GM19035 (cell line): ENCODE results near the gene ARHGAP22.

ENCODE experiments used
- ATAC-seq: cut with Tn5 transposase; IDR thresholded peaks from one replicate; pipeline ENCODE4 v1.9.1; 2021; ENCODE audit not compliant: unreplicated experiment

Gene ARHGAP22

DNA sequence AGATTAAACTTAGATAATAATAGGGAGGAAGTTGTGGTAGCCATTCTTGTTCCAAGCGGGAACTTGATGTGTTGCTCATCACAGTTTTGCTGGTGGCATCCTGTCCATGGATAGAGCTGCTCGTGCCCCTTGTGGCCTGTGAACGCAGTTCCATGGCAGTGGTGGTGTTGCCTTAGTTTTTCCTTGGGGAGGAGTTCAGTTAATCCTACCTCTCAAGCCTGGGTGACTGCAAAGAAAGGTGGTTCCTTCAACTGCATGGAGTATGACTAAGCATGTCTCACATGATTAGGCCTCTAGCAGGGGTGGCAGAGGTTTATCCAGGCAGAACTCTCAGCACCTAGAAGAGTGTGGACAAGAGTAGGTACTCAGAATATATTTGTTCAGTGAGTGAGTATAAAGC is 198.7 kb downstream of the ARHGAP22 start:
- ATAC-seq = no peak

- ATAC-seq = no peak
Measured at GRCh38 chr10:48404646-48405045, 200.2 kb downstream of the ARHGAP22 start.

- ATAC-seq = no peak
Measured at GRCh38 chr10:48400850-48401220, 204.0 kb downstream of the ARHGAP22 start.

DNA sequence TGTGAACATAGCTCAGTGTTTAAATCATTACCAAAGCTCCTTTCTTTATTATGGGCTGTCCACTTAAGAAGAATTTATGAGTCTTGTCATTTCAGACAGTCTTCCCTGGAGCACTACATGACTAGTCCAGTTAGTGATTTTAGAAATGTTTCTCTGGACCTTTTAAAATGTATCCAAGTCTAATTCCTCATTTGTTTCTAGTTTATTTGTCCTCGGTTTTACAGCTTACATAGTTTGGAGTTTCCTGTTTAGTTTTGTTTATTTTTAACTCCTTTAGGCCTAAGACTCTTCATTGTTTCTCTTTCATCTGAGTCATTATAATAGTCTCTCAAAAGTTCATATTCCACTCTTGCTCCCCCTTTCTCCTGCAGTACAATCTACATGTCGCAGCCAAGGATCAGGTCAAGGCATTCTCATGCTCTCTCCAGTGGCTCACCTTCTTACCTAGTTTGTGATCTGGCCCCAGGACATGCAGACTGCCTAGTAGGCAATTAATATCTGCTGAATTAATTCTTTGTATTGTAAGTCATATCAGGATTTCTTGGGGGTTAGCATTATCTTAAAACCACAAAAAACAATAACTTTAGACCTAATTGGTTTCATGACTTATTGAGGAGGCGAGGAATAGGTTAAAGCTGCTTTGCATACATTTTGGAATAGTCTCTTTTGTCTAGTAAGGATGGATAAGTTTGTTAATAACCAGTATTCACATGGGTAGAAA is 204.6 kb downstream of the ARHGAP22 start:
- no peak for ATAC-seq

GRCh38 chr10:48399551-48399950 is 205.3 kb downstream of the ARHGAP22 start:
- no peak for ATAC-seq

GRCh38 chr10:48399056-48399541 is 205.8 kb downstream of the ARHGAP22 start:
- ATAC-seq = no peak

DNA sequence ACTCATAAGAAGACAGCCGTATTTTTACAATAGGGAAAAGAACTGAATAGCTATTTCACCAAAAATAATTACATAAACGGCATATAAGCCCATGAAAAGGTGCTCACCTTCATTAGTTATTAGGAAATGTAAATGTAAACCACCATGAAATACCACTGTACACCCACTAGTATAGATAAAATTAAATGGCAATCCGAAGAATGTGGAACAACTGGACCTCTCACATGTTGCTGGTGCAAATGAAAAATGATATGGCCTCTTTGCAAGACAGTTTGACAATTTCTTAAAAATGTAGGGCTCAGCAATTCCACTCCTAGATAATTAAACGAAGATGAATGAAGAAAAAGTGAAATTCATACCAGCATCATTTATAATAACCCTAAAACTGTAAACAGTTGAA is 206.6 kb downstream of the ARHGAP22 start:
- ATAC-seq = no peak
